ENCODE results near the gene TMC7. TPM values are rescaled to one million over a fixed set of nuclear protein-coding genes. Genes with fewer than 3 reads are reported as not detected.

TMC7 gene
- total and polyA plus RNA-seq, 2 of the 13 experiments (the other 11 are each of a cell fraction or from before 2014, with no cell fraction given) = 1.2 to 5.1 TPM

DNA sequence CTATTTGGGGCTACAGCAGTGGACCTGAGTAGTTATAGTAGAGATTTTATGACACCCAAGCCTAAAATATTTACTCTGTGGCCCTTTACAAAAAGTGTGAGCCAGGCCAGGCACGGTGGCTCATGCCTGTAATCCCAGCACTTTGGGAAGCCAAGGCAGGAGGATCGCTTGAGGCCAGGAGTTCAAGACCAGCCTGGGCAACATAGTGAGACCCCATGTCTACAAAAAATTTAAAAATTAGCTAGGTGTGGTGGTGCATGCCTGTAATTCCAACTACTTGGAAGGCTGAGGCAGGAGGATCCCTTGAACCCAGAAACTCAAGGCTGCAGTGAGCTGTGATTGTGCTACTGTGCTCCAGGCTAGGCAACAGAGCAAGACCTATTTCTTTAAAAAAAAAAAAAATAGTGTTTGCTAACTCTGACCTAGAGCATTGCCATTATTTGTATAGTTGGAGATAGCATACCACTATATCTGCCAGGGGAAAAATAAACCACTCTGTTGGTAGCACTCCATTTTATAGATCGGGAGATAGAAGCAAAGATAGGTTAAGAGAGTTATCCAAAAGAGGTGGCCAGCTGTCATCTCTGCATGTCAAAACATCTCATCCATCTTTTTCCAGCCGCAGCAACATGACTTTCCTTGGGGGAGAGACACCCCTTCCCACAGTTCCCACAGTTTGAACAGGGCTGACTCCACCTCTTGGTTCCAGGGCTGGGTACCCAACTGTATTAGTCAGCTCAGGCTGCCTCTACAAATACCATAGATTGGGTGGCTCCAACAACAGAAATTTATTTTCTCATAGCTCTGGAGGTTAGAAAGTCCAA is 127.0 kb downstream of the TMC7 start (continued):
- TF ChIP-seq SOX6 (IDR thresholded peaks at IDR 0.05) (no peak), SOX6 (CRISPR knock-in tag; IDR thresholded peaks at IDR 0.05) (peak; percentile 32; the same call in 1 of the 2 replicates), CHD4 (IDR thresholded peaks at IDR 0.05; ENCODE audit: borderline replicate concordance, low read length) (peak; percentile 27; the same call in 1 of the 2 replicates), ZNF792 (CRISPR knock-in tag; IDR thresholded peaks at IDR 0.05) (0 out of 2 replicates have a peak, but pooled peaks have one; percentile 64), FOXK2 (IDR thresholded peaks at IDR 0.05) (no peak), TCF7L2 (IDR thresholded peaks at IDR 0.05; ENCODE audit: low read depth, low read length) (no peak), HOXA5 (CRISPR knock-in tag; IDR thresholded peaks at IDR 0.05) (0 out of 2 replicates have a peak, but pooled peaks have one; percentile 40), ZNF296 (CRISPR knock-in tag; conservative IDR thresholded peaks at IDR 0.05) (no peak), ZNF383 (CRISPR knock-in tag; IDR thresholded peaks at IDR 0.05; ENCODE audit: borderline replicate concordance) (0 out of 2 replicates have a peak, but pooled peaks have one; percentile 68), DNMT1 (CRISPR knock-in tag; IDR thresholded peaks at IDR 0.05) (no peak), SAP130 (CRISPR knock-in tag; IDR thresholded peaks at IDR 0.05; ENCODE audit: low read depth) (peak; percentile 52), CREM (IDR thresholded peaks at IDR 0.05) (peak; percentile 45; the same call in 1 of the 2 replicates), CREM (CRISPR knock-in tag; IDR thresholded peaks at IDR 0.05) (no peak), RBAK (CRISPR knock-in tag; IDR thresholded peaks at IDR 0.05) (peak; percentile 77; the same call in 1 of the 2 replicates), PAWR (CRISPR knock-in tag; IDR thresholded peaks at IDR 0.05; ENCODE audit: borderline replicate concordance) (no peak), ZNF549 (CRISPR knock-in tag; IDR thresholded peaks at IDR 0.05) (no peak), THYN1 (CRISPR knock-in tag; IDR thresholded peaks at IDR 0.05; ENCODE audit: borderline replicate concordance, low read depth) (no peak), REL (CRISPR knock-in tag; conservative IDR thresholded peaks at IDR 0.05) (no peak), THAP11 (CRISPR knock-in tag; IDR thresholded peaks at IDR 0.05) (peak; percentile 36; the same call in 1 of the 2 replicates), ZNF451 (CRISPR knock-in tag; IDR thresholded peaks at IDR 0.05) (no peak), HOXA7 (CRISPR knock-in tag; IDR thresholded peaks at IDR 0.05) (no peak)
- TF ChIP-seq, protein P1, sequence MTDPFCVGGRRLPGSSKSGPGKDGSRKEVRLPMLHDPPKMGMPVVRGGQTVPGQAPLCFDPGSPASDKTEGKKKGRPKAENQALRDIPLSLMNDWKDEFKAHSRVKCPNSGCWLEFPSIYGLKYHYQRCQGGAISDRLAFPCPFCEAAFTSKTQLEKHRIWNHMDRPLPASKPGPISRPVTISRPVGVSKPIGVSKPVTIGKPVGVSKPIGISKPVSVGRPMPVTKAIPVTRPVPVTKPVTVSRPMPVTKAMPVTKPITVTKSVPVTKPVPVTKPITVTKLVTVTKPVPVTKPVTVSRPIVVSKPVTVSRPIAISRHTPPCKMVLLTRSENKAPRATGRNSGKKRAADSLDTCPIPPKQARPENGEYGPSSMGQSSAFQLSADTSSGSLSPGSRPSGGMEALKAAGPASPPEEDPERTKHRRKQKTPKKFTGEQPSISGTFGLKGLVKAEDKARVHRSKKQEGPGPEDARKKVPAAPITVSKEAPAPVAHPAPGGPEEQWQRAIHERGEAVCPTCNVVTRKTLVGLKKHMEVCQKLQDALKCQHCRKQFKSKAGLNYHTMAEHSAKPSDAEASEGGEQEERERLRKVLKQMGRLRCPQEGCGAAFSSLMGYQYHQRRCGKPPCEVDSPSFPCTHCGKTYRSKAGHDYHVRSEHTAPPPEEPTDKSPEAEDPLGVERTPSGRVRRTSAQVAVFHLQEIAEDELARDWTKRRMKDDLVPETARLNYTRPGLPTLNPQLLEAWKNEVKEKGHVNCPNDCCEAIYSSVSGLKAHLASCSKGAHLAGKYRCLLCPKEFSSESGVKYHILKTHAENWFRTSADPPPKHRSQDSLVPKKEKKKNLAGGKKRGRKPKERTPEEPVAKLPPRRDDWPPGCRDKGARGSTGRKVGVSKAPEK (CRISPR knock-in tag; IDR thresholded peaks at IDR 0.05; ENCODE audit: borderline replicate concordance) = no peak
- TF ChIP-seq, protein P2, sequence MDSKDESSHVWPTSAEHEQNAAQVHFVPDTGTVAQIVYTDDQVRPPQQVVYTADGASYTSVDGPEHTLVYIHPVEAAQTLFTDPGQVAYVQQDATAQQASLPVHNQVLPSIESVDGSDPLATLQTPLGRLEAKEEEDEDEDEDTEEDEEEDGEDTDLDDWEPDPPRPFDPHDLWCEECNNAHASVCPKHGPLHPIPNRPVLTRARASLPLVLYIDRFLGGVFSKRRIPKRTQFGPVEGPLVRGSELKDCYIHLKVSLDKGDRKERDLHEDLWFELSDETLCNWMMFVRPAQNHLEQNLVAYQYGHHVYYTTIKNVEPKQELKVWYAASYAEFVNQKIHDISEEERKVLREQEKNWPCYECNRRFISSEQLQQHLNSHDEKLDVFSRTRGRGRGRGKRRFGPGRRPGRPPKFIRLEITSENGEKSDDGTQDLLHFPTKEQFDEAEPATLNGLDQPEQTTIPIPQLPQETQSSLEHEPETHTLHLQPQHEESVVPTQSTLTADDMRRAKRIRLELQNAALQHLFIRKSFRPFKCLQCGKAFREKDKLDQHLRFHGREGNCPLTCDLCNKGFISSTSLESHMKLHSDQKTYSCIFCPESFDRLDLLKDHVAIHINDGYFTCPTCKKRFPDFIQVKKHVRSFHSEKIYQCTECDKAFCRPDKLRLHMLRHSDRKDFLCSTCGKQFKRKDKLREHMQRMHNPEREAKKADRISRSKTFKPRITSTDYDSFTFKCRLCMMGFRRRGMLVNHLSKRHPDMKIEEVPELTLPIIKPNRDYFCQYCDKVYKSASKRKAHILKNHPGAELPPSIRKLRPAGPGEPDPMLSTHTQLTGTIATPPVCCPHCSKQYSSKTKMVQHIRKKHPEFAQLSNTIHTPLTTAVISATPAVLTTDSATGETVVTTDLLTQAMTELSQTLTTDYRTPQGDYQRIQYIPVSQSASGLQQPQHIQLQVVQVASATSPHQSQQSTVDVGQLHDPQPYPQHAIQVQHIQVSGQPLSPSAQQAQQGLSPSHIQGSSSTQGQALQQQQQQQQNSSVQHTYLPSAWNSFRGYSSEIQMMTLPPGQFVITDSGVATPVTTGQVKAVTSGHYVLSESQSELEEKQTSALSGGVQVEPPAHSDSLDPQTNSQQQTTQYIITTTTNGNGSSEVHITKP (CRISPR knock-in tag; IDR thresholded peaks at IDR 0.05; ENCODE audit: low read depth) = peak; percentile 97
